Endodermal cell (in vitro differentiated cells): ENCODE measurements around the gene ZSCAN16. TPM values are rescaled to one million over a fixed set of nuclear protein-coding genes. Genes with fewer than 3 reads are reported as not detected.

Source experiments
- DNase-seq: peaks from one replicate; pipeline ENCODE4 v3.0.0-alpha.2; 2017
- H3K27ac ChIP-seq: 2 replicates; pipeline ENCODE4 v1.5.1; 2013; ENCODE audit warnings: mild to moderate bottlenecking, low read depth, low read length, moderate library complexity
- H3K27me3 ChIP-seq: 2 replicates; pipeline ENCODE4 v1.6.1; 2013; ENCODE audit warnings: mild to moderate bottlenecking, low read length, moderate library complexity; ENCODE audit not compliant: insufficient read depth, control insufficient read depth, poor library complexity, severe bottlenecking
- H3K36me3 ChIP-seq: 2 replicates; pipeline ENCODE4 v1.7.0; 2013; ENCODE audit warnings: mild to moderate bottlenecking, low read length, moderate library complexity; ENCODE audit not compliant: control insufficient read depth, insufficient read depth
- H3K4me1 ChIP-seq: one replicate; pipeline ENCODE4 v1.7.0; 2013; ENCODE audit warnings: low read length; ENCODE audit not compliant: control insufficient read depth, insufficient read depth
- H3K4me3 ChIP-seq: 2 replicates; pipeline ENCODE4 v1.5.1; 2013; ENCODE audit warnings: mild to moderate bottlenecking, low read length, moderate library complexity
- H3K9ac ChIP-seq: 2 replicates; pipeline ENCODE4 v1.6.1; 2013; ENCODE audit warnings: mild to moderate bottlenecking, low read length, moderate library complexity; ENCODE audit not compliant: poor library complexity, severe bottlenecking; ENCODE audit errors: extremely low read depth
- H3K9me3 ChIP-seq: 2 replicates; pipeline ENCODE4 v1.6.1; 2013; ENCODE audit warnings: mild to moderate bottlenecking, low read length, moderate library complexity; ENCODE audit not compliant: control insufficient read depth
- H3K27ac Mint-ChIP-seq: 2 replicates; pipeline ENCODE4 v1.8.0; 2020; ENCODE audit warnings: mixed read lengths
- H3K27me3 Mint-ChIP-seq: 2 replicates; pipeline ENCODE4 v1.8.0; 2021; ENCODE audit warnings: mild to moderate bottlenecking, mixed read lengths; ENCODE audit not compliant: insufficient read depth
- H3K36me3 Mint-ChIP-seq: 2 replicates; pipeline ENCODE4 v1.8.0; 2020; ENCODE audit warnings: low read depth, mixed read lengths
- H3K4me1 Mint-ChIP-seq: 2 replicates; pipeline ENCODE4 v1.8.0; 2020; ENCODE audit warnings: mixed read lengths
- H3K4me3 Mint-ChIP-seq: 2 replicates; pipeline ENCODE4 v1.8.0; 2020; ENCODE audit warnings: mild to moderate bottlenecking, moderate library complexity, mixed read lengths
- H3K9me3 Mint-ChIP-seq: 2 replicates; pipeline ENCODE4 v1.8.0; 2020; ENCODE audit warnings: mild to moderate bottlenecking, mixed read lengths
- WGBS, 2 experiments: methylation state at CpG; one replicate each; pipeline versions ENCODE4 v1.1.5 to v1.1.7; 2013; ENCODE audit warnings: missing lambda C conversion rate in 2 of 2, mixed read lengths in 1 of 2; ENCODE audit not compliant: insufficient coverage in 1 of 2, insufficient read length in 1 of 2; 5-methylcytosine and 5-hydroxymethylcytosine counted together
- total RNA-seq, 2 donors: library from RNA; stranded (reverse); fragmentation: NEBNext Ultra II Directional in 1 of 2; extraction: Animal tissue kit (Norgen Biotek cat#: 25700) in 1 of 2; gene quantifications; 2 replicates in 1 of 2; 3 replicates in 1 of 2; pipeline ENCODE4 v1.2.1, GENCODE V29; 2021
- TF ChIP-seq, protein P1 (sequence below): fragments of 200-600 bp; sonication (generic); conservative IDR thresholded peaks from 2 replicates; pipeline ENCODE4 v1.5.0; 2021; ENCODE audit warnings: antibody characterized with exemption, mild to moderate bottlenecking

ZSCAN16 gene
- total RNA-seq, 2 donors from 2014 or later = 6.0 to 7.4 TPM

DNA sequence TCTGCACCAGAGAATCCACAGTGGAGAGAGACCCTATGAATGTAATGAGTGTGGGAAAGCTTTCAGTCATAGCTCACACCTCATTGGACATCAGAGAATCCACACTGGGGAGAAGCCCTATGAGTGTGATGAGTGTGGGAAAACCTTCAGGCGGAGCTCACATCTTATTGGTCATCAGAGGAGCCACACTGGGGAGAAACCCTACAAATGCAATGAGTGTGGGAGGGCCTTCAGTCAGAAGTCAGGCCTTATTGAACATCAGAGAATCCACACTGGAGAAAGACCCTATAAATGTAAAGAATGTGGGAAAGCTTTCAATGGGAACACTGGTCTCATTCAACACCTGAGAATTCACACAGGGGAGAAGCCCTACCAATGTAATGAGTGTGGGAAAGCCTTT lies 29.1 kb downstream of the ZSCAN16 start:
- Histone ChIP-seq H3K9ac (no peak overlapping the region), H3K36me3 (peaks cover 97% of the 10 kb centered on the region), H3K4me1 (no peaks in the 10 kb centered on the region), H3K27me3 (no peaks in the 10 kb centered on the region), H3K27ac (no peak overlapping the region), H3K4me3 (no peak overlapping the region), H3K9me3 (peaks cover 24% of the 10 kb centered on the region)
- DNase-seq = no peak
- TF ChIP-seq, protein P1, sequence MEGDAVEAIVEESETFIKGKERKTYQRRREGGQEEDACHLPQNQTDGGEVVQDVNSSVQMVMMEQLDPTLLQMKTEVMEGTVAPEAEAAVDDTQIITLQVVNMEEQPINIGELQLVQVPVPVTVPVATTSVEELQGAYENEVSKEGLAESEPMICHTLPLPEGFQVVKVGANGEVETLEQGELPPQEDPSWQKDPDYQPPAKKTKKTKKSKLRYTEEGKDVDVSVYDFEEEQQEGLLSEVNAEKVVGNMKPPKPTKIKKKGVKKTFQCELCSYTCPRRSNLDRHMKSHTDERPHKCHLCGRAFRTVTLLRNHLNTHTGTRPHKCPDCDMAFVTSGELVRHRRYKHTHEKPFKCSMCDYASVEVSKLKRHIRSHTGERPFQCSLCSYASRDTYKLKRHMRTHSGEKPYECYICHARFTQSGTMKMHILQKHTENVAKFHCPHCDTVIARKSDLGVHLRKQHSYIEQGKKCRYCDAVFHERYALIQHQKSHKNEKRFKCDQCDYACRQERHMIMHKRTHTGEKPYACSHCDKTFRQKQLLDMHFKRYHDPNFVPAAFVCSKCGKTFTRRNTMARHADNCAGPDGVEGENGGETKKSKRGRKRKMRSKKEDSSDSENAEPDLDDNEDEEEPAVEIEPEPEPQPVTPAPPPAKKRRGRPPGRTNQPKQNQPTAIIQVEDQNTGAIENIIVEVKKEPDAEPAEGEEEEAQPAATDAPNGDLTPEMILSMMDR = no peak
- no peaks in the 10 kb centered on the region for H3K4me1 Mint-ChIP-seq
- H3K9me3 Mint-ChIP-seq = peaks cover 60% of the 10 kb centered on the region
- H3K36me3 Mint-ChIP-seq = peaks cover 98% of the 10 kb centered on the region
- WGBS, 2 experiments = 96 to 100% methylated on average over 1 of the region's 1 CpG
- no peaks in the 10 kb centered on the region for H3K27me3 Mint-ChIP-seq
- no peak overlapping the region for H3K4me3 Mint-ChIP-seq
- H3K27ac Mint-ChIP-seq = no peak overlapping the region

DNA sequence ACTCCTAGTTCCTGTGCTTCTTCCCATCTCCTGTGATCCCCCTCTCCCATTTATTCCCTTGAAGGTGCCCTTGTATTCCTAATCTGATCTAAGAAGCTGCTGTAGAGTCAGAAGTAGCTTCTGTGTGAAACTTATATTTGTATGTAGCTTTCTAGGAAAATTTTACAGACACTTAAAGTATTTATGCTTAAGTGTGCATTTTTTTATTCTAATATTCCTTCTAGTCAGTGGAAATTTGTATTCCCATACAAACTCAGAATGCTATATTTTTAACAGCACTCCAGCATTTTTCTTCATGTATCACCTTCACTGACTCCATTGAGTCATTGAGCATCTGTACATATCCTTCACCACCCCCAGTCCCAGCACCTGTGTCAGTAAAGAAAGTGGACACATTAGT lies 29.9 kb downstream of the ZSCAN16 start:
- H3K9me3 Mint-ChIP-seq = peaks cover 63% of the 10 kb centered on the region
- H3K27me3 ChIP-seq = no peaks in the 10 kb centered on the region
- H3K4me3 ChIP-seq = no peak overlapping the region
- peaks cover 97% of the 10 kb centered on the region for H3K36me3 Mint-ChIP-seq
- H3K9me3 ChIP-seq = peaks cover 24% of the 10 kb centered on the region
- H3K27me3 Mint-ChIP-seq = no peaks in the 10 kb centered on the region
- no peak for DNase-seq
- TF ChIP-seq, protein P1 = no peak
- no peaks in the 10 kb centered on the region for H3K4me1 ChIP-seq
- no peak overlapping the region for H3K4me3 Mint-ChIP-seq
- no peak overlapping the region for H3K9ac ChIP-seq
- H3K4me1 Mint-ChIP-seq = no peaks in the 10 kb centered on the region
- H3K36me3 ChIP-seq = peaks cover 97% of the 10 kb centered on the region
- H3K27ac ChIP-seq = no peak overlapping the region
- no peak overlapping the region for H3K27ac Mint-ChIP-seq

DNA sequence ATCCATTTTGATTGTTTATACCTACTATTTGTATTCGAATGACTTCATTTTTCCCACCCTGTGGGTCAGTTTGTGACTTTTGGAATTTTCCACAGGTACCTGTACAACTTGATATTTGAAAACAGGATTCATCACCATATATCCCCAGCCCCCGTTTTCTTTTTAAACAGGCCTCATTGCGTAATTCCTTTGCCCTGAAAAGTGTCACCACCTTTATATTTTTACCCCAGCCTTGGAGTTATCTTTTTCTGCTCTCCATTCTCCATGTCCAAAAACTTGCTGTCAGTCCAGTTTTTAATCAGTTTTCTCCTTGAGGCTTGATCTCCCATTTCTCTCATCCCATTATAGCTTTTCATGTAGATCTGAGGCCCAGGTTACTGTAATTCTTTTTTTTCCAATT lies 33.9 kb downstream of the ZSCAN16 start:
- H3K4me3 Mint-ChIP-seq = no peak overlapping the region
- DNase-seq = no peak
- TF ChIP-seq, protein P1 = no peak
- H3K27me3 ChIP-seq = peaks cover 5% of the 10 kb centered on the region
- H3K36me3 Mint-ChIP-seq = peaks cover 64% of the 10 kb centered on the region
- WGBS, 2 experiments = 92% methylated on average over 3 of the region's 3 CpGs
- H3K9me3 ChIP-seq = peaks cover 4% of the 10 kb centered on the region
- H3K4me1 Mint-ChIP-seq = no peaks in the 10 kb centered on the region
- H3K27ac Mint-ChIP-seq = no peak overlapping the region
- no peak overlapping the region for H3K4me3 ChIP-seq
- H3K27me3 Mint-ChIP-seq = peaks cover 24% of the 10 kb centered on the region
- H3K9ac ChIP-seq = no peak overlapping the region
- H3K36me3 ChIP-seq = peaks cover 59% of the 10 kb centered on the region
- no peak overlapping the region for H3K27ac ChIP-seq
- no peaks in the 10 kb centered on the region for H3K4me1 ChIP-seq
- peaks cover 47% of the 10 kb centered on the region for H3K9me3 Mint-ChIP-seq
